Activated naive CD8-positive, alpha-beta T cell (primary cell): Measurements from ENCODE around the gene CTNNB1.
"Not testable (repeated sequence)": the region's sequence is repeated elsewhere in the genome, so short reads cannot be mapped to it uniquely, and the experiment has no call there.

Source experiments
- H3K27ac Mint-ChIP-seq: one replicate; pipeline ENCODE4 v1.8.0; 2021; ENCODE audit warnings: mixed read lengths
- H3K27me3 Mint-ChIP-seq: one replicate; pipeline ENCODE4 v1.8.0; 2021; ENCODE audit warnings: mixed read lengths
- H3K36me3 Mint-ChIP-seq: one replicate; pipeline ENCODE4 v1.8.0; 2021; ENCODE audit warnings: mixed read lengths
- H3K4me1 Mint-ChIP-seq: one replicate; pipeline ENCODE4 v1.8.0; 2021; ENCODE audit warnings: low read depth, mixed read lengths
- H3K4me3 Mint-ChIP-seq: one replicate; pipeline ENCODE4 v1.8.0; 2021; ENCODE audit warnings: mild to moderate bottlenecking, mixed read lengths
- H3K9me3 Mint-ChIP-seq: one replicate; pipeline ENCODE4 v1.8.0; 2021; ENCODE audit warnings: low read depth, mixed read lengths

Gene CTNNB1

DNA sequence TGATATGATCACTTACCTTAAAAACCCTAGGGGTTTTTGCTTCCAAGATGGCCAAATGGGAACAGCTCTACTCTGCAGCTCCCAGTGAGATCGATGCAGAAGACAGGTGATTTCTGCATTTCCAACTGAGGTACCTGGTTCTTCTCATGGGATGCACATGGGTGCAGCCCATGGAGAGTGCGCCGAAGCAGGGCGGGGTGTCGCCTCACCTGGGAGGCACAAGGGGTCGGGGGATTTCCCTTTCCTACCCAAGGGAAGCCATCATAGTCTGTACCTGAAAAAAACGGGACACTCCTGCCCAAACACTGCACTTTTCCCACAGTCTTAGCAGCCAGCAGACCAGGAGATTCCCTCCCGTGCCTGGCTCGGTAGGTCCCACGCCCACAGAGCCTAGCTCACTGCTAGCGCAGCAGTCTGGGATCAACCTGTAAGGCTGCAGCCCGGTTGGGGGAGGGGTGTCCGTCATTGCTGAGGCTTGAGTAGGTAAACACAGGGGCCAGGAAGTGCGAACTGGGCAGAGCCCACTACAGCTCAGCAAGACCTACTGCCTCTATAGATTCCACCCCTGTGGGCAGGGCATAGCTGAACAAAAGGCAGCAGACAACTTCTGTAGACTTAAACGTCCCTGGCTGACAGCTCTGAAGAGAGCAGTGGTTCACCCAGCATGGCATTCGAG lies 78.6 kb downstream of the CTNNB1 start:
- Mint-ChIP-seq H3K27ac (no peak overlapping the region), H3K4me3 (no peak overlapping the region), H3K9me3 (peaks cover 14% of the 10 kb centered on the region), H3K27me3 (no peaks in the 10 kb centered on the region), H3K36me3 (peaks cover 29% of the 10 kb centered on the region), H3K4me1 (no peaks in the 10 kb centered on the region)

DNA sequence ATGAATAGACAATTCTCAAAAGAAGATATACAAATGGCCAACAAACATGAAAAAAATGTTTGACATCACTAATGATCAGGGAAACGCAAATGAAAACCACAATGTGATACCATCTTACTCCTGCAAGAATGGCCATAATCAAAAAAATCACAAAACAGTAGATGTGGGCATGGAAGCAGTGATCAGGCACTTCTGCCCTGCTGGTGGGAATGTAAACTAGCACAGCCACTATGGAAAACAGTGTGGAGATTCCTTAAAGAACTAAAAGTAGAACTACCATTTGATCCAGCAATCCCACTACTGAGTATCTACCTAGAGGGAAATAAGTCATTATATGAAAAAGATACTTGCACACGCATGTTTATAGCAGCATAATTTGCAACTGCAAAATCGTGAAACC lies 85.6 kb downstream of the CTNNB1 start:
- not testable (repeated sequence) for H3K4me3 Mint-ChIP-seq, H3K27me3 Mint-ChIP-seq, H3K9me3 Mint-ChIP-seq, H3K27ac Mint-ChIP-seq, H3K36me3 Mint-ChIP-seq
- H3K4me1 Mint-ChIP-seq = peaks cover 11% of the 10 kb centered on the region

DNA sequence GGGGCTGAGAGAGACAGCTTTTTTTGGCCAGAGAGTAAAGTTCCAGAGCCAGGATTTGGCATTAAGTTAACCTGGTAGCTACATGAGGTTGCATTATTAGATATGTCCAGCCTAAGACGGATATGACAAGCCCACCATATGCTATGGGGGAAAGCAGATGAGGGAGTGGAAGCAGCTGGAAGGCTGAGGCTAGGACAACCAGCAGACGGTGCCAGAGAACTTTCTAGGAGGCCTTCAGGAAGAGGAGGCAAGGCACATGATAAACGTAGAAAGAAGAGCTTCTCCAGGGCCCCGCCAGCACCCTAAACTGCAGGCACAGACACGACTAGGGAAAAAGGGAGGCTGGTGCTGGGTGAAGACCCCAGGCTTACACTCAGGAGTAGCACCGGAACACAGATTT lies 87.0 kb downstream of the CTNNB1 start:
- Mint-ChIP-seq H3K4me3 (no peak overlapping the region), H3K4me1 (peaks cover 11% of the 10 kb centered on the region), H3K9me3 (peaks cover 7% of the 10 kb centered on the region), H3K36me3 (peaks cover 9% of the 10 kb centered on the region), H3K27ac (no peak overlapping the region), H3K27me3 (no peaks in the 10 kb centered on the region)

DNA sequence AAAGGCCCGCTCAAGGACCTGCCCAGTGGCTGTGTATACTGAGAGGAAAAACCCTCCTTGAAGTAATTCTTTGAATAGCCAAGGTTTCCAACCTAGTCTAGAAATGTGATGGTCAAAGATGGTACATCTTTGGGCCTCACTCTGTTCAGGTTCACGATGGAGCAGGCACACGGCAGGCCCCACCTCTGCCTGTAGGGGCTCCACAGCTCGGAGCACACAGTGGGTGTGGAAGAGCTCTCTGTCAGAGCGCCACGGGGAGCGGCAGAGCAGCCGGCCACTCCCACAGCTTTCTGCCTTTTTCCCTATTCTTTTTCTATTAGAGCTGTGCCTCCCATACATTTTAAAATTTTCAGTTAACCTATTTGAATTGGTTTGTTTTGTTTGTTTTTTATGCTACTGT lies 89.5 kb downstream of the CTNNB1 start:
- peaks cover 7% of the 10 kb centered on the region for H3K9me3 Mint-ChIP-seq
- H3K4me1 Mint-ChIP-seq = peaks cover 11% of the 10 kb centered on the region
- peaks cover 5% of the 10 kb centered on the region for H3K36me3 Mint-ChIP-seq
- H3K27me3 Mint-ChIP-seq = no peaks in the 10 kb centered on the region
- no peak overlapping the region for H3K4me3 Mint-ChIP-seq
- H3K27ac Mint-ChIP-seq = no peak overlapping the region
